HK-2 (cell line): Measurements from ENCODE around the gene IPPK.

ENCODE experiments used
- DNase-seq: peaks from one replicate; pipeline ENCODE4 v3.0.0-alpha.2; 2018; ENCODE audit not compliant: unreplicated experiment

IPPK gene

DNA sequence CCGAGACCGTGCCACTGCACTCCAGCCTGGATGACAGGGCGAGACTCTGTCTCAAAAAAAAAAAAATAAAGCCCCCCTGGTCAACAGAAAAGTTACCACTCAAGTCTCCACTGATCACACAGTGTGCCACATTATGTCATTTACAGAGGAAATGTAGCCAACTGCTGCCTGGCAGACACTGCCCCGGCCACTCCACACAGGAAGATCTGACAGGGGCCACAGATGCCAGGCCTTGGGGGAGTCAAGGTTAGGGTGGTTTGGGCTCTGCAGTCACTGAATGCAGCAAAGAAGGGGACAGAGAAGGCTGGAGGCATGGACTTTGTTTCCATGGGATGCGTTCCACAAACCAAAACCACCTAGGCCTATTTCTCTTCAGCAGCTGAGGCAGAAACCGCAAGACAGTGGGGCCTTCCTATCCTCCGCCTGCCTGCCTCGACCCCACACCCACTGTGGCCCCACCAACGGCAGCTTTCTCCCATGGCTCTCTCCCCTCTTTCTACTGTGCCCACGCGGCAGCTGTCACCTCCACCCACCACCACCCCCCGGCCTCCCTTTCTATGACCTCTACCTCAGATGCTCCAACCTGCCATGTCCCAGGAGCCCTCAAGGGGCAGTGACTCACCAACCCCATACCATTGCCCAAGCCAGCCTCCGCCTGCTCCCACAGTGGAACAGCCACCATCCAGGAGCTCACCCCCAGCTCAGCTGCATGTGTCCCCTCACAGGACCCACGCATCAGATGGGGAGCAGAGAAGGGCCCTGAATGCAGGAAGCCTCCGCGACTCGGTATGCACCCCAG is 12.4 kb downstream of the IPPK start:
- DNase-seq: no peak

DNA sequence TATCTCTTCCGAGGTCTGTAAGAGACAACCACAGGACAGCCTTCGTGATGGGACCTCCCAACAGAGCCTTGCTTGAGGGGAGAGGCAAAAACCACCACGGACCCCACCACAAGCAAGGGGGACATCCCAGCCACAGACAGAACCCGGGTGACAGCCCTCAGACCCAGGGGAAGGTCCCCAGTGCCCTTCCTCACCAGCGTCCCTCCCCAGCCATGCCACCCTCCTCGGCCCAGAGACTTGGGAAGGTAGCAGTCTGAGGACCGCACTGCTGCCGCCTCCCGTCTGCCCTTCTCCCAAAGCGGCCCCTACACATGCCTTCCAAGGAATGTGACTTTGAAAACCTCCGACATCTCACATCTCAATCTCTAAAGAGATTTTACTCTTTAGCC is 13.4 kb downstream of the IPPK start:
- DNase-seq: no peak

DNA sequence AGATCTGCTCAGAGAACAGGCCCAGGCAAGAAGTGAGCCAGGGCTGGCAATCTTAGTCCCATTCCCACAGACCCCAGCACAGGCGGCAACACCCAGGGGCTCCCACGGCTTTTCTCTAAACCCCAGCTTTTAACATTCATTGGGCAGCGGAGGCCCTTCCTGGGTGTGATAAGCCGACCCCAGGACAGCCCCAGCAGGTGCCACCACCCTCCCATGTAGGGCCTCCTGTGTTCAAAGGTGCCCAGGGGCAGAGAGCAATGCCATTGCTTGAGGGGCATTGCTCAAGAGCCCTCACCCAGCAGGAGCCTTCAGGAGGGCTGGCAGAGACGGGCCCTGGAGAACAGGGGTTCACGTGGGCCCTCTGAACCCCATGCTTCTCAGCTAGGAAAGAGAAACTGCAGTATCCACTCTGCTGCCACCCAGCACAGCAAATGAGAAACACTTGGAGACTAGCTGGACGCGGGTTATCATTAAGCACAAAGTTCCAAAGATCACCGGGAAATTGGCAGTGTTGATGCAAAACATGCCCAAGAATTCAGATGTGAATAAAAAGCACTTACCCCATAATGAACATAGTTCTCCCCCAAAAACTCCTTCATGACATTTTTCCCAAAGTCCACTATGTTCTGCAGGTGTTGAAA is 13.9 kb downstream of the IPPK start:
- no peak for DNase-seq

DNA sequence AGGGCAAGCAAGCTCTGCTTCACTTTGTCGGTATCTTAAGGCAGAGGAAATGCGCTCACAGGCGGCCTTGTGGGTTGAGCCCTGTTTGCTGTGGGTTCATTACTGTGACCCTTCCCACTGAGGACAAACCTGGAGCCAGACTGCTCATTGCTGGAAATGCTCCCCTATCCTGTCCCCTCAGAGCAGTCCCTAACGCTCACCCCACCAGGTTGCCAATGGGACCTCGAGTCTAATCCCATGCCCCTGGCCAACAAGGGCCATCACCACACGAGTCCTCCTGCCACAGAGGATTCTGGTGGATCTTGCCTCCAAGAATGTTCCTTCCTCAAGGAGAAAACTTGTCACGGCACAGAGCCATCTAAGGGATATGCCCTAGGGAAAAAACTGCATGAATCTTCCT is 14.6 kb downstream of the IPPK start:
- no peak for DNase-seq

DNA sequence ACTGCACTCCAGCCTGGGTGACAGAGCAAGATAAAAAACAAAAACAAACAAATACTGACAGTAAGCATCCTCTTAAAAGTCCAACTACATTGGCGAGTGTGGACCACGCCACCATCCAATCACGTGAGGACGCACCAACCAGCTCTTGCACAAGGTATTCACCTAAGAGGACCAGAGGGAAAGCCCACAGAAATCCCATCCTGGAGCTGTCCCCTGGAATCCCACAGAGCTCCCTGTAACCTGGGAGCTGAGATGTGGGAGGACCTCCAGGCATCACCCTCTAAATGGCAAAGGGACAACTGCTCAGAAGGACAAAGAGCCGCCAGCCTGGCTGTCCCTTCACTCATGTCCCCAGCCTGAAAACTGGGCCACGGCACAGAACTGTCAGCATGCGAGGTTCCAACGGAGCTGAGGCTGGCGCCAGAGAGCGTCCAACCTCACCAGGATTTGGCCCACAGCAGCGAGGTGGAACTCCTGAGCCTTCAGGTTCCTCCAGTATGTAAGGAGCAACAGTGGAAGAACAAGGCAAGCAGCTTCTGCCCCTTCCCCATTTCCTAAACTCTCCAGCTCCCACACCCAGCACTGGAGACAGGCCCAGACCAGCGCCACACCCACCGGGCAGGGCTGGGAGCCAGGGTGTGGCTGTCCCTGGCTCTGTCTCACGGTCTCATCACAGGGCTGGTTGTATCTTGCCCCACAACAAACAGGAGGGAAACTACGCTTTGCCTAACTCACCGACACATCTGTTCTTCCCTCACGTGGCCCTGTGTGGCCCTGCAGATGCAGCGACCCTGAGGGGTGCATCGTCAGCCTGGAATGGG is 15.2 kb downstream of the IPPK start:
- DNase-seq: no peak

DNA sequence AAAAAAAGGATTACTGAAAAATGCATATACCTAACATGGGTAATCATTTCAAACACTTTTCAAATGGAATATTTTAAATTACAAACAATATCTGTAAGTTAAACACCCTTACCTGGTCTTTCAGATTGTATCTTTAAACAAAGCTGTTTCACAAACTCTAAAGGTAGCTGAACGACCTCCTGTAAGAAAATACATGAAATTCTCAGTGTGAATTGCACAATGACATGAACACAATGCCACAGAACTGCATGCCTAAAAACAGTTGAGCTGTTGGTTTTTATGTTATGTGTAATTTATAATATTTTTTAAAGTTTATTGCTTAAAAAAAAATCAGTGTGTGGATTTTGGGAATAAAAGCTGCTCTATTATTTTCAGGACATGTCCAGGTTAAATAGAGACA is 17.5 kb downstream of the IPPK start:
- DNase-seq: no peak

DNA sequence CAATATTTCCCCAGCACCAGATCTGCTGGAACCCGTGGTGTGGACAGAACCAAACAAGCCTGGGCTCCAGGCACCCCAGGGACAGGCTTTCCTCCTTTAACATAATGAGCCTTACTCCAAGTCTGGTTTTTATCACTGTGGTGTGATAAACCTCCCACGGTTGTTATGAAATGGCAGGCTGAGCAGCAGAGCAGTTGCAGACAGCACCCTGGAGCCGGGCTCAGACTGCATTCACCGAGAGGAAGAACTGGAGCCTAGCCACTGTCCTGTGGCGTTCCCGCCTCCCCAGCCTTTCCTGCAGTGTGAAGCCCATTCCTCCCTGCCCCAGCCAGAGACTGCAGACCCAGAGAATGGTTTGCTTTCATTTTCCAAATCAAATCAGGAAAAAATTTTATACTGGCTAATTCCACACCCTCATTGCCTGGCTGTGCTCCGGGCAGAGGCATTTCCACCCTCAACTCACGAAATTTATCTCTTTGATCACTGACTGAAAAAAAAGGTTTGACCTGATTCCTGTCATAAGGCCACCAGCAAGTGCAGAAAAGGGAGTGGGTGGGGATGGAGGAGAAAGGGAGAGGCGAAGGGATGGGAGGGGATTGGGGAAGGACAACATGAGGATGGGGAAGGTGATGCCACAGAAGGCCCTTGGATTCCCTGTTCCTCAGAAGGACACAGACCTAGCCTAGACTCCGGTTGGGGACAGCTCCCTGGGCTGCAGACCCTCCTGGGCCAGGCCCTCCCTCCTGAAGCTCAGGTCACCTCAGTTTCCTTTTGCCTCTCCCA is 18.9 kb downstream of the IPPK start:
- no peak for DNase-seq

DNA sequence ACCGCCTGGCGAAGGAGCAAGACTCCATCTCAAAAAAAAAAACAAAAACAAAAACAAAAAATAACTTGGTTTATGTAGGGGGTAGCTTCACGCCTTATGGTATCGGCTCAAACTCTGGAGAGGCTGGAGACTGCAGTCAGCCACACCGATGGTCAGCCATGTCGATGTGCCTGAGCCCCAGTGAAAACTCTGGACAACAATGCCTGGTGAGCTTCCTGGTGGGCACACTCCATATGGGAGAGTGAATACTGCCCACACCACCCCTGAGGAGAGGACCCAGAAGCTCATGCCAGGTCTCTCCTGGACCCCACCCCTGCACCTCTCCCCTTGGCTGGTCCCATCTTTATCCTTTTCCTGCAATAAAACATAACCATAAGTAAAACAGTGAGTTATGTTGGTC is 19.6 kb downstream of the IPPK start:
- no peak for DNase-seq

DNA sequence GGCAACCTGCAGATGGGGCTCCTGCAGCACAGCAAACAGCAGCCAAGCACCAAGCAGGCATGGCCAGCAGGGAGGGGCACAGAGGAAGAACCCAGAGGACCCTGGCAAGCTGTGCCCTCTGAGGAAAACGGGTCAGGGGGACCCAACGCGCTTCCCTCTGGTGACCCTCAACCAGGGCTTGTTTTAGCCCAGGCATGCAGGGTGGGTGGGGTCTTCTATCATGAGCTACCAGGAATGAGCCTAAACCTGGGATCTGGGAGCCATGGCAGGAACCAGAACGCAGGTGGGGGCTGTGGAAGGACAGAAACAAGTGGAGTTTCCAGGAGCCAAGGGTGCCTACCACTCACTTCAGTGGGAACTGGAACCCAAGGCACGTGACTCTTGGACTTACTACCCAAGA is 20.9 kb downstream of the IPPK start:
- no peak for DNase-seq

DNA sequence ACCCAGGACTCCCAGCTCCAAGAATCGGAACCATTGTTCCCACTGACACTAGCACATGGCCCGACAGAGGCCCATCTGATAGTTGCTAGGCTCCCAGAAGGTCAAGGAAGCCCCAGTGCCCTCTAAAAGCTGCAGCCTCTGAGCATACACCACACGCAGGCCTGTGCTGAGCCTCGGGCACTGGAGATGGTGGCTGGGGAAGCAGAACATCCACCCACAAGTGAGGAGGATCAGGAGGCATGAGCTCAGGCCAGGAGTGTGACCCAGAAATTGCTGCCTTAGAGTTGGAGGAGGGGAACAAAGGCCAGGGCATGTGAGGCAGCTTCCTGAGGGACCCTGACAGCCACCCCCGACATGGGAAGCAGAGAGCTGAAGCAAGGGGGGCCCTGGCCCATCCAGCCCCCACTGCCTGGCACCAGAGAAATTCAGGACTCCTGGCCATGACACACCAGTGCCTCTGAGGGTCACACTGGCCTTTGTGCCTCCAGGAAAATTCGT is 21.4 kb downstream of the IPPK start:
- no peak for DNase-seq

DNA sequence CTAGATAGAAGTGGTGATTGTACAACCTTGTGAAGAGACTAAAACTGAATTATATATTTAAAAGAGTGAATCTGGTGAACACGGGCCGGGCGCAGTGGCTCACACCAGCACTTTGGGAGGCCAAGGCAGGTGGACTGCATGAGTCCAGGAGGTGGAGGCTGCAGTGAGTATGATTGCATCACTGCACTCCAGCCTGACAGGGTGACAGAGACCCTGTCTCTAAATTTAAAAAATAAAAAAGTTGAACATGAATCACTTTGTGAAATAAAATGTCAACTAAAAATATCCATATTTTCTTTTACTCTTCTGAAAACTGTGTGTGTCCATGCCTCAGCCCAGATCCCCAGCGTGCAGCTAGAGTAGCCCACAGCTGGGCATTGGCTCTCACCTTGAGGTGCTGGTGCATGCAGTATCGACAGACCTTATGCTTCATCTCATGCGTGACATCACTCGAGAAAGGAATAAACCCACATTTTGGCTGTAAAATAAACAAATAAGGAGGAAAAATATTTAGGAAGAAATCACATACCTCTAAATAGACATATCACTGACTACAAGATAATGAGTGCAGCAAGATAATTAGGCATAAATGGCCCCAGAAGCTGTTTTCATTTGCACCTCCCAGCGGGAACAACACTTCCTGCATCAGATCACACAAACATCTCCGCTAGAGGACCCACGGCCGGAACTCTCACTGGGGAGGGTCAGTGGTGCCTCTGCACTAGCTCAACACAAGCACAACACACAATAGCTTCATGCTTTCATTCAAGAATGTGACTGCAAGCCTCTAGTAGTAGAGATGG is 22.1 kb downstream of the IPPK start:
- no peak for DNase-seq

DNA sequence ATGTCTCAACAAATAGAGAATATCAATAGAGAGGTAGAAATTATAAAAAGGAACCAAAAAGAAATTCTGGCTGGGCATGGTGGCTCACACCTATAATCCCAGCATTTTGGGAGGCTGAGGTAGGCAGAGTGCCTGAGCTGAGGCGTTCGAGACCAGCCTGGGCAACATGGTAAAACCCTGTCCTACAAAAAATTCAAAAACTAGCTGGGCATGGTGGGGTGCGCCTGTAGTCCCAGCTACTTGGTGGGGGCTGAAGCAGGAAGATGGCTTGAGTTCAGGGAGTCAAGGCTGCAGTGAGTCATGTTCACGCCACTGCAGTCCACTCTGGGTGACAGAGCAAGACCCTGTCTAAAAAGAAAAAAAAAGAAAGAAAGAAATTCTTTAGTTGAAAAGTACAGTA is 24.9 kb downstream of the IPPK start:
- no peak for DNase-seq

DNA sequence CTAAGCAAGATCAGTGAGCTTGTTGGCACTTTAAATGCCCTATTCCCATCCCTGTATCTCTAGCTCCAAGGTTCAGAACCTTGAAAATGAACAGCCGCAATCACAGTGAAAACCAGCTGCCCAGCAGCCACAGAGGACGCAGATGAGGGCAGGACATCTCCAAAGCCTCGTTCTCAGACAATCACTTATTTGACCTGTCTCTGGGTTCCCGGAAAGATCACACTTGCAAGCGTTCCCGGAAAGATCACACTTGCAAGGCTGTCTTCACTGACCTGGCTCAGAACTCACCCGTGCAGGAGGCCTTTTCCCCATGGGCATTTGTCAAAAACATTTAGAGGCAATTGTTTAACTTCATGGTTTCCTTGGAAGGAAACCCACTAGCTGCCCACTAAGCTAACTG is 25.7 kb downstream of the IPPK start:
- no peak for DNase-seq

DNA sequence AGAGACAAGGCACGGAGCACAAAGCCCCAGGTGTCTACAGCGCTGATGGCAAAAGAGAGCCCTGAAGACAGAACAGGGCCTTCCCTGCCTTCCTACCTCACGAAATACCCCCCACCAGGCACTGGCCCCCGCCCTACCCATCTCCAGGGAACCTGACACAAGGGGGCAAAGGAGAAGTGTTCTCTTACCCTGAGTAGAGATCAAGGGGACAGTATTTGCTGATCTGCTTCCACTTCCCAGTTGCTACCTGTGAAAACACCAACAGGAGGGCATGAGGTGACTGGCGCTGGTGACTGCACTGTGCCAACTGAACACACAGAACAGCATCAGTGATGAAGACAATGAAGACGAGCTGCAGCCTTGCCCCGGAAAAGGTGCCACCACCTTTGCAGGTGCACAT is 27.4 kb downstream of the IPPK start:
- no peak for DNase-seq

DNA sequence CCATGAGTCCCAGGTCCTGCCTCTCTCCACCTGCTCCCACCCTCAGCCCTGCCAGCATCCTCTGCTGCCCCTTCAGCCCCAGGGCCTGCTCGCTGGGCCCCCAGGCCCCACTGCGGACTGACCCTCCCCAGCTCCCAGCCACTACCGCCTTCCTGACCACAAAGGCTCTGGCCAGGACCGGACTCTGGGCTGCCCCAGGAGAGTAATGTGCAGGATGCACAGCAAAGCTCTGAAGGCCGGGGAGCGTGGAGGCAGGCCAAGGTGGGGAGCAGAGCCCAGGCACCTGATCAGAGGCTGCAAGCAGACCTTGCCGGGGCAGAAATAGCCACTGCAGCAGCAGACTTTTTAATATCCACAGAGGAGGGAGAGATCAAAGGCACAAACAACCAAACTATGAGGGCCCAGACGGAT is 27.9 kb downstream of the IPPK start:
- no peak for DNase-seq

DNA sequence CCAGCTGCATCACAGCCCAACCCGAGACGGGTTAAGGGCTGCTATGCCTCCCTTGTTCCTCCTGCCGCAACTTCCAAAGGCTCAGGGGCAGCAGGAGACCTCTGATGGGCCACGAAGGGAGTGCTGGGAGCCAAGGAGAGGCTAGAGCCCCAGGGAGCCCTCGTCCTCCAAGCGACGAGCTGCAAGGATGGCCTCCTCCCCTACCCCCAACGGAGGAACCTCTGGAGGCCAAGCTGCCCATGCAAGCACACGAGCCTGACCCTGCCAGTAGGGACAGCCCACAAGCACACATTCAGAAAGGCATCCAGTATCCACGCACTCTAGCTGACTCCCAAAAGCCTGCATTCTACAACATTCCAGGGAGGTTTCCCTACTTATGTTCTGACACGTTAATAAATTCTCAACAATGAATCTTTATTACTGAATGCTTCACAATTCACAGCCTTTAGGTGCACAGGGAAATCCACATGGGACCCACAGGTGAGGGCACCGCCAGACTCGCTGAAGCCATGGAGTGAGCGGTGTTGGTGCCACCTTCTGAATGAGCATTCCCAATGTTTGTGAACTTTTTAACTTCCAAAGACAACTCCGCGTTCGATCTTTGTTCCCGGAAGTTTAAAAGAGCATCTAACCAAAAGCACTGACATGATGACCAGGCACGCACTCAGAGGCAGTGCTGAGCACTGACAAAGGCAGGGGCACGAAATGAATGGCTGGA is 28.7 kb downstream of the IPPK start:
- no peak for DNase-seq

DNA sequence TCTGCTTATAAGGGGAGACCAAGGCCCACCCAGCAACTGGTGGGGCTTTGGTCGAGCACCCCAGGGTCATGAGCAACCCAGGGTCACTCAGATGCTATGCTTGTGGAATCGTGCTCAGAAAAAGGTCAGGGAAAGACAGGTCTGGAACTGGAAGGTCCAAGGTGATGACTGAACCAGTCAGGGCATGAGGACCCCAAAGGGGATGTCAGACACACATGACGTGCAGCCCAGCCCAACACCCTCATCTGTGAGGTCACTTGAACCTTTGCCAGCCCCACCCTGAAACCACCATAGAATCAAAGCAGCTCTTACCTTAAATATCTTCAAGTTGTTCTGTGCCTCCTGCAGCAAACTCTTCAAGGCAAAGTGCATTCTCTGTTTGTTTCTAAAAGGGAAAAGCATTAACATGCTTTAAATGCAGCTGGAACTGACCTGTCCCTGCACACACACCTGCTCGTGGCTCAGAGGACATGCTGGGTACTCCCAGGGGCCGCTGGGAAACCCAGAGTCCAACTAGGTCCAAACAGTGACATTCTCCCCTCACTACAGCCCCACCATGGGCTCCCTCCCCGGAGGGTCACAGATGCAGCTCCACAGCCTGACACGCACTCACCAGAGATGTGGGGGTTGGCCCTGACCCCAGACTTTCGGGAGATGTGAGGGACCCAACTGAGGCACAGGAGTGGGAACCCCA is 29.4 kb downstream of the IPPK start:
- no peak for DNase-seq

DNA sequence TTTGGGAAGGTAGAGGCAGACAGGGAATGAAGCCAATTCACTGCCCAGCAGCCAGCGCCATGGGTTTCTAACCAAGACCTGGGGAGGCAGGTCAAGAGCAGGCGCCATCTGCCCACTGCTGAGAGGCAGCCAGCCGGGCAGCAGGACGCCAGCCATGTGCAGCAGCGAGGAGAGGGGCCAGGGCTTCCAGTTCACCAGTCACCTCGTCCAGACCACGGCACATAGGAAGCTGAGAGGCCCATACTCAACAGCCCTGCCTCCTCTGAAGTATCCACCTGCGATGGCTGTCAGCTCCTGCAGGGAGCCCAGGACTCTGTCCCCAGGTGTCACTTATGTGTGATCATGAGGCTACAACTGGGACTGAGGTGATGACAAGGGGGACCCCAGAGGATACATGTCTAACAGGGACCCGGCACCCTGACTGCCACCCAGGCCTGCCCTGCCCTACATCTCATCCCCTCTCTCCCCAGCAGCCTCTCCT is 30.1 kb downstream of the IPPK start:
- no peak for DNase-seq

DNA sequence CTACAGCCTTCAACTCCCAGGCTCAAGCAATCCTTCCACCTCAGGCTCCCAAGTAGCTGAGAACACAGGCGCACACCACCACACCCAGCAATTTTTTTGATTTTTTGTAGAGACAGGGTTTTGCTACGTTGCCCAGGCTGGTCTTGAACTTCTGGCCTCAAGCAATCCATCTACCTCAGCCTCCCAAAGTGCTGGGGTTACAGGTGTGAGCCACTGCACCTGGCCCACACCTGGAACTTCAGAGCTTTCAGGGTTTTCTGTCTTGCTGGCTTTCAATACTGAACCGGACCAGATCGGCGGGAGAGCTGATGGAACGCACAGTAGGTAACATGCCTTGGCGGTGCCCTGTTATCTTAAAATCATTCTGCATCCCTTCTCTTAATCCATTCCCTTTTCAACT is 30.8 kb downstream of the IPPK start:
- DNase-seq: no peak
